ENCODE results near the gene PLXNB3.

PLXNB3 gene

DNA sequence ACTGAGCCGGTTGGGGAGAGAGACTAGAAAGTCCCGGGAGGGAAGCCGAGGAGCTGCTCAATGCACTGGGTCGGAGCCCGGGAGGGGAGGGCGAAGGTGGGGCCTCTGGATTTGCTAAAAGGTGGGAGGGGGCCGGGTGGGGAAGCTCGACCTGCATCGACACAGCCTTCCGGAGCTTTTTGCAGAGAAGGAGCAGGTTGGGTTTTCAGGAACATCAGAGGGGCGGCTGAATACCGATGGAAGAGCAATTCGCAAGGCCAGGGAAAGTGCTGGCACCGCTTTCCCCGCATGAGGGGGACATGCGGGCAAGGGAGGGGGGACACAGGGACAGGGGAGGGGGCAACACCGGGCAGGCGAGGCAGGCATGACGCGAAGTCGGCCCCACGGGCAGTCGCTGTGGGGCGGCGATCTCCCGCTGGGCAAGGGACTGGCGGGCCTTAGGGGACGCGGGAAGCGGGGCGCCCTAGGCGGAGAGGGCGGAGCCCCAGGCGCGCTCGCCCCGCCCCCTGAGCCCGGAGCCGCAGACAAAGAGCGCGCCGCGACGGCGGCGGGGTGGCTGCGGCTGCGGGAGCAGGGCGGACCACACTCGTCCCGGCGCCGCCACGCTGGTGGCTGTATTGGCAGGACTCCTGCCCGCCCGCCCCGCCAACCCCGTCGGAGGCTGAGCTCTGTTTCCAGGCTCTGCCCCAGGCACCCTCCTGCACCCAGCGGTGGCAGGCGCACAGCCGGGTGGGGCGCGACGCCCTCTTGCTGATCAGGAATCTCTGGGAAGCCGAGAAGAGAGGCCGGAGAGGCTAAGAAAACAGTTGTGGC is 54.7 kb downstream of the PLXNB3 start:
- no peak overlapping the region for H3K4me2 ChIP-seq (ENCODE audit: low read depth, low read length, poor library complexity, severe bottlenecking)
- no peaks in the 10 kb centered on the region for H3F3A ChIP-seq (ENCODE audit: insufficient read depth)
- H4K20me1 ChIP-seq (ENCODE audit: low read depth, low read length) = no peaks in the 10 kb centered on the region
- no peaks in the 10 kb centered on the region for H3K79me2 ChIP-seq (ENCODE audit: insufficient read depth, low read length)
- H3K27me3 ChIP-seq (ENCODE audit: low read length) = no peaks in the 10 kb centered on the region
- H2AFZ ChIP-seq (ENCODE audit: low read depth, low read length, severe bottlenecking) = no peak overlapping the region
- TF ChIP-seq, protein P1, sequence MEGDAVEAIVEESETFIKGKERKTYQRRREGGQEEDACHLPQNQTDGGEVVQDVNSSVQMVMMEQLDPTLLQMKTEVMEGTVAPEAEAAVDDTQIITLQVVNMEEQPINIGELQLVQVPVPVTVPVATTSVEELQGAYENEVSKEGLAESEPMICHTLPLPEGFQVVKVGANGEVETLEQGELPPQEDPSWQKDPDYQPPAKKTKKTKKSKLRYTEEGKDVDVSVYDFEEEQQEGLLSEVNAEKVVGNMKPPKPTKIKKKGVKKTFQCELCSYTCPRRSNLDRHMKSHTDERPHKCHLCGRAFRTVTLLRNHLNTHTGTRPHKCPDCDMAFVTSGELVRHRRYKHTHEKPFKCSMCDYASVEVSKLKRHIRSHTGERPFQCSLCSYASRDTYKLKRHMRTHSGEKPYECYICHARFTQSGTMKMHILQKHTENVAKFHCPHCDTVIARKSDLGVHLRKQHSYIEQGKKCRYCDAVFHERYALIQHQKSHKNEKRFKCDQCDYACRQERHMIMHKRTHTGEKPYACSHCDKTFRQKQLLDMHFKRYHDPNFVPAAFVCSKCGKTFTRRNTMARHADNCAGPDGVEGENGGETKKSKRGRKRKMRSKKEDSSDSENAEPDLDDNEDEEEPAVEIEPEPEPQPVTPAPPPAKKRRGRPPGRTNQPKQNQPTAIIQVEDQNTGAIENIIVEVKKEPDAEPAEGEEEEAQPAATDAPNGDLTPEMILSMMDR (IDR thresholded peaks at IDR 0.05; ENCODE audit: insufficient read depth, low read length, poor library complexity, severe bottlenecking) = no peak
- no peak for TF ChIP-seq EZH2phosphoT487 (conservative IDR thresholded peaks at IDR 0.05; ENCODE audit: low read length)
- H3K9me3 ChIP-seq (ENCODE audit: insufficient read depth, low read length) = no peaks in the 10 kb centered on the region
- no peak overlapping the region for H3K9ac ChIP-seq (ENCODE audit: low read length)
- no peaks in the 10 kb centered on the region for H3K9me2 ChIP-seq (replicated peaks; ENCODE audit: insufficient read depth, low read length)
- H3K4me3 ChIP-seq (ENCODE audit: insufficient read depth, low read length, poor library complexity, severe bottlenecking) = no peak overlapping the region
- H3K27ac ChIP-seq (ENCODE audit: low read depth, low read length) = no peak overlapping the region
- no peaks in the 10 kb centered on the region for H3K36me3 ChIP-seq (ENCODE audit: low read length)

DNA sequence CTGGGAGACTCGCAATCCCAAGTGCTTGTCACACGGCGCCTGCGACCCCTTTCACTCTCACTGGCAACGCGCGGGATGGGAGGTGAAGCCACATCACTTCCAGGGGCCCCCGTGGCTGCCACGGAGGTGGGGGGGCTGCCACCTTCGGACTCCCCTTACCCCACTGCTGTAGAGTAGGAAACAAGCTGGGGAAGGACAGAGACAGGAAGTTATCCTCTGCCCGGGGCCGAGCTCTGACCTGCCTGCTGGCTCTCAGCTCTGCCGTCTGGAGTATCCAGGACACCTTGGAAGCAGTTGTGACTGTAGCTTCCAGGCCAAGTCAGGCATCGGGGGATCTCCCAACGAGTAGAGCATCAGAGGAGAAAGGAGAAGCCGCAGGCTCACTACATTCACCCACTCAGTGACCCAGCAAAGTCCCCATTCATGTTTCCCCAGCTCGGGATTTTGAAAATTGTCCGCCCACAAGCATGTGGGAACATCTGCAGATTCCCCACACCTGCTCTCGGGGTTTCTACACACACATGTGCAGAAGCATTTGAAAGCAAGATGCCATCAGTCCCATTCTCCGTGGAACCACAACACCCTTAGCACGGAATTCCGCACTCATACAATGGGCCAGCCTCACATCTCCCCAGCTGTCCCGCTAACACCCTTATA is 55.5 kb downstream of the PLXNB3 start:
- Histone ChIP-seq H3K4me3 (ENCODE audit: insufficient read depth, low read length, poor library complexity, severe bottlenecking) (no peak overlapping the region), H3K9ac (ENCODE audit: low read length) (no peak overlapping the region), H3K36me3 (ENCODE audit: low read length) (no peaks in the 10 kb centered on the region), H3K9me3 (ENCODE audit: insufficient read depth, low read length) (no peaks in the 10 kb centered on the region), H3K9me2 (replicated peaks; ENCODE audit: insufficient read depth, low read length) (no peaks in the 10 kb centered on the region), H3K79me2 (ENCODE audit: insufficient read depth, low read length) (no peaks in the 10 kb centered on the region), H3K4me2 (ENCODE audit: low read depth, low read length, poor library complexity, severe bottlenecking) (no peak overlapping the region), H3F3A (ENCODE audit: insufficient read depth) (no peaks in the 10 kb centered on the region), H3K27ac (ENCODE audit: low read depth, low read length) (no peak overlapping the region), H3K27me3 (ENCODE audit: low read length) (no peaks in the 10 kb centered on the region), H4K20me1 (ENCODE audit: low read depth, low read length) (no peaks in the 10 kb centered on the region), H2AFZ (ENCODE audit: low read depth, low read length, severe bottlenecking) (no peak overlapping the region)
- no peak for TF ChIP-seq EZH2phosphoT487 (conservative IDR thresholded peaks at IDR 0.05; ENCODE audit: low read length)
- TF ChIP-seq, protein P1 (IDR thresholded peaks at IDR 0.05; ENCODE audit: insufficient read depth, low read length, poor library complexity, severe bottlenecking) = no peak

DNA sequence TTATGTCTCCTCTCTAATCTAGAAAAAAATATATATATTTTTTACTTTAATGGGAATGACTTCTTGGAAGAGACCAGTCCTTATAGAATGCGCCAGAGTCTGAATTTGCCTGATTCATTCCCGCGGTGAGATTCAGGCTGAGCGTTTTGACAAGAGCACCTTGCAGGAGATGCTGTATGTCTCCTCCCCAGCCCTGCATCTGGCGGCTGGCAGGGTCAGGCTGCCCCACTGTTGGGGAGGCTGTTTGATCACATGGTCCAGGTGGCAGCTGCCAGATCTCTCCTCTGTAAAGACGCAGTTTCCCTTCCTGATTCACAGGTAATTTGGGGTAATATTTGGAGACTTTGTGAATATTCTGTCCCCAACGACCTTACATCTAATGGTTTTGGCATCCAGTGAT is 56.6 kb downstream of the PLXNB3 start:
- Histone ChIP-seq H4K20me1 (ENCODE audit: low read depth, low read length) (no peaks in the 10 kb centered on the region), H3K36me3 (ENCODE audit: low read length) (no peaks in the 10 kb centered on the region), H3K27me3 (ENCODE audit: low read length) (no peaks in the 10 kb centered on the region), H3K9me3 (ENCODE audit: insufficient read depth, low read length) (no peaks in the 10 kb centered on the region), H3K27ac (ENCODE audit: low read depth, low read length) (no peak overlapping the region), H3K4me2 (ENCODE audit: low read depth, low read length, poor library complexity, severe bottlenecking) (no peak overlapping the region), H3K4me3 (ENCODE audit: insufficient read depth, low read length, poor library complexity, severe bottlenecking) (no peak overlapping the region), H3K9me2 (replicated peaks; ENCODE audit: insufficient read depth, low read length) (no peaks in the 10 kb centered on the region), H3K9ac (ENCODE audit: low read length) (no peak overlapping the region), H2AFZ (ENCODE audit: low read depth, low read length, severe bottlenecking) (no peak overlapping the region), H3F3A (ENCODE audit: insufficient read depth) (no peaks in the 10 kb centered on the region), H3K79me2 (ENCODE audit: insufficient read depth, low read length) (no peaks in the 10 kb centered on the region)
- TF ChIP-seq, protein P1 (IDR thresholded peaks at IDR 0.05; ENCODE audit: insufficient read depth, low read length, poor library complexity, severe bottlenecking) = no peak
- no peak for TF ChIP-seq EZH2phosphoT487 (conservative IDR thresholded peaks at IDR 0.05; ENCODE audit: low read length)
